ES-I3 (cell line): ENCODE measurements around the gene EMP3.
"Not testable (repeated sequence)": the region's sequence is repeated elsewhere in the genome, so short reads cannot be mapped to it uniquely, and the experiment has no call there.

ENCODE experiments used
- H3K36me3 ChIP-seq: 2 replicates; pipeline ENCODE4 v1.6.1; 2013; ENCODE audit warnings: mild to moderate bottlenecking, low read length, control low read depth, moderate library complexity; ENCODE audit not compliant: insufficient read depth
- H3K4me1 ChIP-seq: 2 replicates; pipeline ENCODE4 v1.6.1; 2013; ENCODE audit warnings: mild to moderate bottlenecking, control low read depth, low read length; ENCODE audit not compliant: insufficient read depth
- H3K9ac ChIP-seq: 2 replicates; pipeline ENCODE4 v1.6.1; 2013; ENCODE audit warnings: low read depth, mild to moderate bottlenecking, low read length, moderate library complexity
- H3K9me3 ChIP-seq: 2 replicates; pipeline ENCODE4 v1.6.1; 2013; ENCODE audit warnings: mild to moderate bottlenecking, low read length, moderate library complexity; ENCODE audit not compliant: control insufficient read depth, insufficient read depth

EMP3 gene

GRCh38 chr19:48365602-48366001 is 40.2 kb downstream of the EMP3 start:
- Histone ChIP-seq H3K36me3 (no peaks in the 10 kb centered on the region), H3K9ac (no peak overlapping the region), H3K4me1 (no peaks in the 10 kb centered on the region), H3K9me3 (no peaks in the 10 kb centered on the region)

GRCh38 chr19:48367855-48368254 is 42.5 kb downstream of the EMP3 start:
- no peaks in the 10 kb centered on the region for H3K4me1 ChIP-seq
- no peaks in the 10 kb centered on the region for H3K9me3 ChIP-seq
- no peaks in the 10 kb centered on the region for H3K36me3 ChIP-seq
- no peak overlapping the region for H3K9ac ChIP-seq

GRCh38 chr19:48368936-48369335 is 43.6 kb downstream of the EMP3 start:
- Histone ChIP-seq H3K9me3 (no peaks in the 10 kb centered on the region), H3K4me1 (no peaks in the 10 kb centered on the region), H3K36me3 (no peaks in the 10 kb centered on the region), H3K9ac (no peak overlapping the region)

- Histone ChIP-seq H3K4me1 (no peaks in the 10 kb centered on the region), H3K36me3 (no peaks in the 10 kb centered on the region), H3K9me3 (no peaks in the 10 kb centered on the region), H3K9ac (no peak overlapping the region)
Observed at GRCh38 chr19:48370955-48371354, 45.6 kb downstream of the EMP3 start.

- H3K9me3 ChIP-seq, result no peaks in the 10 kb centered on the region
- H3K9ac ChIP-seq, result no peak overlapping the region
- H3K36me3 ChIP-seq, result no peaks in the 10 kb centered on the region
- H3K4me1 ChIP-seq, result no peaks in the 10 kb centered on the region
Observed at GRCh38 chr19:48371367-48371766, 46.0 kb downstream of the EMP3 start.

GRCh38 chr19:48371771-48372170 is 46.4 kb downstream of the EMP3 start:
- not testable (repeated sequence) for H3K9ac ChIP-seq, H3K9me3 ChIP-seq, H3K4me1 ChIP-seq, H3K36me3 ChIP-seq

GRCh38 chr19:48372904-48373303 is 47.6 kb downstream of the EMP3 start:
- Histone ChIP-seq H3K4me1 (no peaks in the 10 kb centered on the region), H3K9ac (no peak overlapping the region), H3K9me3 (no peaks in the 10 kb centered on the region), H3K36me3 (no peaks in the 10 kb centered on the region)

GRCh38 chr19:48373567-48373966 is 48.2 kb downstream of the EMP3 start:
- H3K9me3 ChIP-seq, result no peaks in the 10 kb centered on the region
- no peak overlapping the region for H3K9ac ChIP-seq
- no peaks in the 10 kb centered on the region for H3K4me1 ChIP-seq
- H3K36me3 ChIP-seq, result no peaks in the 10 kb centered on the region

- Histone ChIP-seq H3K36me3 (0 out of 2 replicates have a peak, but pooled peaks cover 3% of the 10 kb centered on the region), H3K9me3 (no peaks in the 10 kb centered on the region), H3K9ac (no peak overlapping the region), H3K4me1 (no peaks in the 10 kb centered on the region)
Observed at GRCh38 chr19:48378194-48378570, 52.8 kb downstream of the EMP3 start.

- Histone ChIP-seq H3K9ac (no peak overlapping the region), H3K36me3 (peaks cover 12% of the 10 kb centered on the region; the same call in 1 of the 2 replicates), H3K9me3 (no peaks in the 10 kb centered on the region), H3K4me1 (no peaks in the 10 kb centered on the region)
Observed at GRCh38 chr19:48379058-48379457, 53.7 kb downstream of the EMP3 start.
